Measurements from ENCODE around the gene DUS3L.
A peak's percentile ranks its signal among the peaks of the same experiment; 100 is the strongest.

- TF ChIP-seq CTCF (IDR thresholded peaks at IDR 0.05) (peak in 1 of 6 experiments; percentile 17), POLR2A (IDR thresholded peaks at IDR 0.05) (no peak), POLR2AphosphoS5 (IDR thresholded peaks at IDR 0.05) (no peak)
These were observed 15.1 kb upstream of the DUS3L start for GRCh38 chr19:5806133-5806489.
